ENCODE data around the gene KRT2. TPM values are rescaled to one million over a fixed set of nuclear protein-coding genes. Genes with fewer than 3 reads are reported as not detected.

The KRT2 gene
- total RNA-seq, 2 donors from 2014 or later = 1.4 TPM; not detected in 1

GRCh38 chr12:52618216-52618615, 33.8 kb downstream of the KRT2 start, which contains the start of gene KRT73:
TSS of gene KRT73 (minus strand) at chr12:52618559. CDS start at chr12:52618524, 35 bp downstream.
- H3K27me3 ChIP-seq (replicated peaks; ENCODE audit: insufficient read depth) = no peaks in the 10 kb centered on the region
- no peak for TF ChIP-seq CTCF (IDR thresholded peaks at IDR 0.05)
- no peaks in the 10 kb centered on the region for H3K9me3 ChIP-seq
- no peaks in the 10 kb centered on the region for H3K36me3 ChIP-seq
- DNase-seq (ENCODE audit: low spot score) (no peak), ATAC-seq (ENCODE audit: insufficient number of reproducible peaks, low FRiP score, low read depth) (no peak)
- H3K4me1 ChIP-seq (ENCODE audit: control insufficient read depth in 1 of 2, low read depth in 2 of 2) = no peaks in the 10 kb centered on the region
- H3K4me3 ChIP-seq = no peak within 1 kb of the TSS
- H3K27ac ChIP-seq = no peak within 1 kb of the TSS

GRCh38 chr12:52617403-52617785, 34.6 kb downstream of the KRT2 start:
- no peak overlapping the region for H3K27ac ChIP-seq
- no peak for ATAC-seq (ENCODE audit: insufficient number of reproducible peaks, low FRiP score, low read depth)
- no peak for TF ChIP-seq CTCF (IDR thresholded peaks at IDR 0.05)

GRCh38 chr12:52616680-52617402, 35.2 kb downstream of the KRT2 start:
- no peak for ATAC-seq (ENCODE audit: insufficient number of reproducible peaks, low FRiP score, low read depth)
- no peak for TF ChIP-seq CTCF (IDR thresholded peaks at IDR 0.05)
- Histone ChIP-seq H3K4me3 (no peak overlapping the region), H3K36me3 (no peaks in the 10 kb centered on the region), H3K9me3 (no peaks in the 10 kb centered on the region), H3K27me3 (replicated peaks; ENCODE audit: insufficient read depth) (no peaks in the 10 kb centered on the region), H3K27ac (no peak overlapping the region), H3K4me1 (ENCODE audit: control insufficient read depth in 1 of 2, low read depth in 2 of 2) (no peaks in the 10 kb centered on the region)
- no peak for DNase-seq (ENCODE audit: low spot score)

More at GRCh38 chr12:52617403-52617785, 34.6 kb downstream of the KRT2 start:
- H3K27me3 ChIP-seq (replicated peaks; ENCODE audit: insufficient read depth) = no peaks in the 10 kb centered on the region
- no peaks in the 10 kb centered on the region for H3K4me1 ChIP-seq (ENCODE audit: control insufficient read depth in 1 of 2, low read depth in 2 of 2)
- H3K36me3 ChIP-seq = no peaks in the 10 kb centered on the region
- no peak overlapping the region for H3K4me3 ChIP-seq
- DNase-seq (ENCODE audit: low spot score) = no peak
- no peaks in the 10 kb centered on the region for H3K9me3 ChIP-seq

- Histone ChIP-seq H3K9me3 (no peaks in the 10 kb centered on the region), H3K27ac (no peak overlapping the region), H3K36me3 (no peaks in the 10 kb centered on the region), H3K27me3 (replicated peaks; ENCODE audit: insufficient read depth) (no peaks in the 10 kb centered on the region), H3K4me1 (ENCODE audit: control insufficient read depth in 1 of 2, low read depth in 2 of 2) (no peaks in the 10 kb centered on the region), H3K4me3 (no peak overlapping the region)
- ATAC-seq (ENCODE audit: insufficient number of reproducible peaks, low FRiP score, low read depth) (no peak), DNase-seq (ENCODE audit: low spot score) (no peak)
- TF ChIP-seq CTCF (IDR thresholded peaks at IDR 0.05) = no peak
Observed at GRCh38 chr12:52615912-52616311, 36.1 kb downstream of the KRT2 start.

- no peaks in the 10 kb centered on the region for H3K36me3 ChIP-seq
- no peaks in the 10 kb centered on the region for H3K27me3 ChIP-seq (replicated peaks; ENCODE audit: insufficient read depth)
- no peaks in the 10 kb centered on the region for H3K9me3 ChIP-seq
- no peak overlapping the region for H3K27ac ChIP-seq
- no peak overlapping the region for H3K4me3 ChIP-seq
- no peak for TF ChIP-seq CTCF (IDR thresholded peaks at IDR 0.05)
- H3K4me1 ChIP-seq (ENCODE audit: control insufficient read depth in 1 of 2, low read depth in 2 of 2) = no peaks in the 10 kb centered on the region
- DNase-seq (ENCODE audit: low spot score) (no peak), ATAC-seq (ENCODE audit: insufficient number of reproducible peaks, low FRiP score, low read depth) (no peak)
Observed at GRCh38 chr12:52615208-52615868, 36.7 kb downstream of the KRT2 start.

Measured in thoracic aorta (tissue), 2 donors.